RPMI7951 (cell line): ENCODE data around the gene VPS37C. TPM values are rescaled to one million over a fixed set of nuclear protein-coding genes. Genes with fewer than 3 reads are reported as not detected.
"Not testable (repeated sequence)": the region's sequence is repeated elsewhere in the genome, so short reads cannot be mapped to it uniquely, and the experiment has no call there.

Experiments used
- DNase-seq: peaks from one replicate; pipeline ENCODE4 v3.0.0-alpha.2; 2012; ENCODE audit warnings: low read depth
- total RNA-seq: library from RNA; depleted of rRNA; stranded (reverse); fragments of >200 nt; shearing (Covaris generic); gene quantifications from 2 replicates; pipeline ENCODE4 v1.2.3, GENCODE V29; 2014; rRNA removed

The VPS37C gene
- total RNA-seq, 1 experiment from 2014 or later: 11.5 TPM

GRCh38 chr11:61095021-61095420 is 66.2 kb downstream of the VPS37C start:
- no peak for DNase-seq

- not testable (repeated sequence) for DNase-seq
Measured at GRCh38 chr11:61094167-61094566, 67.1 kb downstream of the VPS37C start.

- DNase-seq: no peak
Measured at GRCh38 chr11:61092908-61093763, 68.1 kb downstream of the VPS37C start.

GRCh38 chr11:61092280-61092766 is 68.9 kb downstream of the VPS37C start:
- DNase-seq: no peak

GRCh38 chr11:61091373-61092279 is 69.6 kb downstream of the VPS37C start:
- peak; percentile 8 for DNase-seq

- DNase-seq: no peak
Measured at GRCh38 chr11:61090982-61091372, 70.2 kb downstream of the VPS37C start.

GRCh38 chr11:61090521-61090920 is 70.7 kb downstream of the VPS37C start:
- no peak for DNase-seq

- no peak for DNase-seq
Measured at GRCh38 chr11:61089806-61090491, 71.3 kb downstream of the VPS37C start.

- no peak for DNase-seq
Measured at GRCh38 chr11:61087426-61088119, 73.7 kb downstream of the VPS37C start.

- DNase-seq: no peak
Measured at GRCh38 chr11:61083601-61084147, 77.6 kb downstream of the VPS37C start.

- DNase-seq: no peak
Measured at GRCh38 chr11:61082931-61083531, 78.2 kb downstream of the VPS37C start.

GRCh38 chr11:61082062-61082870 is 79.0 kb downstream of the VPS37C start:
- no peak for DNase-seq

GRCh38 chr11:61080986-61081590 is 80.1 kb downstream of the VPS37C start:
- DNase-seq: no peak

- no peak for DNase-seq
Measured at GRCh38 chr11:61080526-61080925, 80.7 kb downstream of the VPS37C start.

Other genes with a start within 250 kb of the VPS37C start
- 81.6 and 88.6 TPM in 2 replicates for gene TMEM109, start 247.3 kb downstream of the VPS37C start, total RNA-seq
- 29.2 and 44.6 TPM in 2 replicates for gene TMEM132A, start 237.0 kb downstream of the VPS37C start, total RNA-seq
- gene SLC15A3, start 209.2 kb downstream of the VPS37C start, total RNA-seq: 5.8 and 10.0 TPM in 2 replicates
- not detected in 2 replicates for gene CD6, start 189.7 kb downstream of the VPS37C start, total RNA-seq
- not detected in 2 replicates for gene CD5, start 58.9 kb downstream of the VPS37C start, total RNA-seq
- 0.39 TPM in 1 of 2 replicates, not detected in the other for gene PGA3, start 42.1 kb upstream of the VPS37C start, total RNA-seq
- gene PGA4, start 60.9 kb upstream of the VPS37C start, total RNA-seq: not detected in 2 replicates
- not detected in 2 replicates for gene PGA5, start 79.7 kb upstream of the VPS37C start, total RNA-seq
- gene VWCE, start 133.9 kb upstream of the VPS37C start, total RNA-seq: under 0.01 TPM in 1 of 2 replicates, not detected in the other
- gene DDB1, start 171.7 kb upstream of the VPS37C start, total RNA-seq: 141 and 157 TPM in 2 replicates
- gene TKFC, start 171.8 kb upstream of the VPS37C start, total RNA-seq: 12.2 and 16.1 TPM in 2 replicates
- 58.5 and 64.4 TPM in 2 replicates for gene CYB561A3, start 200.5 kb upstream of the VPS37C start, total RNA-seq
- 62.4 and 99.0 TPM in 2 replicates for gene TMEM138, start 200.9 kb upstream of the VPS37C start, total RNA-seq
- 11.2 and 11.3 TPM in 2 replicates for gene TMEM216, start 231.2 kb upstream of the VPS37C start, total RNA-seq